ENCODE measurements around the gene CADPS2.

DNA sequence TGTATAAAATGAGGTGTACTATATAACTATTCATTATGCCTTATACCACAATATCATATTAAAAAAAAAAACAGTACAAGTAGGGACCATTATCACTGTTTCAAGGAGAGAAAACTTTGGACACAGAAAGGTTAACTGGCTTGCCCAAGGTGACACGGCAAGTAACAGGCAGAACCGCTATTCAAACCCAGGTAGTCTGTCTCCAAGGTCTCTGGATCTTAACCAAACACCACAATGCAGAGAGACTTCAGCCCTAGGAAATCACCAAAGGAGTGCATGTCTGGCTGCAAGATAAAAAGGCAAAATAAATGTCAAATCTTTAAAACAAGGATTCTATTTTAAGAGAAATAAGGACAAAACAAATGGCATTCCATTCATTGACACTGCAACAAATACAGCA, 56.3 kb downstream of the CADPS2 start:
- TF ChIP-seq POLR2A (IDR thresholded peaks at IDR 0.05) (no peak), CTCF (IDR thresholded peaks at IDR 0.05) (no peak)

Measured in body of pancreas (tissue), 4 donors.